PC-3 (cell line): ENCODE measurements around the gene CDH10.

Experiments used
- CTCF ChIP-seq: fragments of 300-600 bp; sonication (generic); conservative IDR thresholded peaks from 2 replicates; pipeline ENCODE4 v1.5.1; 2017; ENCODE audit warnings: antibody characterized with exemption, low read depth, mild to moderate bottlenecking, low read length
- EZH2phosphoT487 ChIP-seq: fragments of 300-600 bp; sonication (generic); IDR thresholded peaks from 2 replicates; pipeline ENCODE4 v1.6.1; 2018; ENCODE audit warnings: mild to moderate bottlenecking, antibody characterized with exemption, low read length, borderline replicate concordance

DNA sequence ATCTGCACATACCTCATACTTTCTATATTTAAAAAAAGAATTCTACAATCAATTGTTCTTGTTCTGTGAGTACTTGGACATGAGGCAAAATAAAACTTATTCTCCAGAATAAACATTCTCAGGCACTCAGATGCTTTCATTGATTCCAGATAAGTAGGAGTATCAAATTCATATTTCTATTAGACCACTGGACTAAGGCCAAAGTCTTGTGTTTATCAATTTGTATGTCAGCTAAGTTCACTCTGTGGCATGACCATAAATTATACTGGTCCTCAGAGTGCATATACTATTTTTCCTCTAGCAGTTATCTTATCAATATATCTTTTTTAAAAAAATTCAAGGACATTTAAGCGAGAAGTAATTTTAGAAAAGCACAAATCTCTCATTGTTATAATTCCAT, 28.2 kb downstream of the CDH10 start:
- TF ChIP-seq EZH2phosphoT487 (no peak), CTCF (no peak)
